H1 (cell line): Measurements from ENCODE around the gene GP1BB. TPM values are rescaled to one million over a fixed set of nuclear protein-coding genes. Genes with fewer than 3 reads are reported as not detected.

Experiments
- CTCF ChIA-PET: fragments of 300-600 bp; sonication (Branson Sonifier 250); formaldehyde crosslinking; loops from one replicate; lab custom pipeline; 2021; ENCODE audit not compliant: partially characterized antibody; lab: Charles Lee
- POLR2A ChIA-PET: fragments of 300-600 bp; sonication (Branson Sonifier 250); formaldehyde crosslinking; loops from one replicate; lab custom pipeline; 2021; ENCODE audit warnings: inconsistent platforms; ENCODE audit not compliant: partially characterized antibody; lab: Charles Lee
- DNase-seq, 2 experiments: peaks; one replicate each; pipeline versions ENCODE4 v3.0.0 to v3.0.0-alpha.2; 2010 to 2022; ENCODE audit warnings: low spot score in 2 of 2, low read depth in 1 of 2, mixed read lengths in 1 of 2
- FAIRE-seq: peaks from 2 replicates; lab custom pipeline; 2011; peaks lifted over from hg19 to GRCh38; lab: Jason Lieb, UNC
- H2AFZ ChIP-seq: 2 replicates; pipeline ENCODE4 v1.8.1; 2012; ENCODE audit warnings: low read length, inconsistent platforms
- H2AK5ac ChIP-seq: 2 replicates; pipeline ENCODE4 v1.6.1; 2013; ENCODE audit warnings: low read depth, low read length
- H2BK120ac ChIP-seq: replicated peaks from 2 replicates; pipeline ENCODE3; 2013; ENCODE audit warnings: low read depth, low read length, inconsistent platforms
- H2BK12ac ChIP-seq: 2 replicates; pipeline ENCODE4 v1.6.1; 2013; ENCODE audit warnings: low read depth, low read length
- H2BK15ac ChIP-seq: 2 replicates; pipeline ENCODE4 v1.6.1; 2013; ENCODE audit warnings: low read length
- H2BK20ac ChIP-seq: 2 replicates; pipeline ENCODE4 v1.6.1; 2013; ENCODE audit warnings: low read length
- H2BK5ac ChIP-seq: 2 replicates; pipeline ENCODE4 v1.6.1; 2013; ENCODE audit warnings: low read depth, low read length
- H3K14ac ChIP-seq: 2 replicates; pipeline ENCODE4 v1.6.1; 2013; ENCODE audit warnings: inconsistent platforms; ENCODE audit not compliant: insufficient read length
- H3K18ac ChIP-seq: 2 replicates; pipeline ENCODE4 v1.6.1; 2013; ENCODE audit warnings: low read length; ENCODE audit errors: extremely low read depth
- H3K23ac ChIP-seq: 2 replicates; pipeline ENCODE4 v1.6.1; 2013; ENCODE audit warnings: inconsistent platforms; ENCODE audit not compliant: insufficient read length
- H3K23me2 ChIP-seq: 2 replicates; pipeline ENCODE4 v1.6.1; 2013; ENCODE audit warnings: low read depth, low read length
- H3K27ac ChIP-seq: 2 replicates; pipeline ENCODE4 v1.6.1; 2011; ENCODE audit warnings: low read depth, low read length, inconsistent platforms
- H3K27me3 ChIP-seq, 4 experiments: replicated peaks in 1 of 4; 1 replicate in 1 of 4; 2 replicates in 3 of 4; pipeline versions ENCODE4 v1.6.1 to v1.8.1; 2011 to 2013; ENCODE audit warnings: low read length in 3 of 4, mild to moderate bottlenecking in 3 of 4, inconsistent platforms in 2 of 4, mixed read lengths in 2 of 4, moderate library complexity in 1 of 4; ENCODE audit not compliant: control insufficient read depth in 3 of 4, insufficient read depth in 3 of 4; ENCODE audit errors: extremely low read depth in 1 of 4
- H3K36me3 ChIP-seq, 4 experiments: 2 replicates each; pipeline versions ENCODE4 v1.6.1 to v1.8.1; 2011 to 2013; ENCODE audit warnings: mild to moderate bottlenecking in 4 of 4, low read length in 3 of 4, moderate library complexity in 2 of 4, control low read depth in 1 of 4, inconsistent platforms in 1 of 4; ENCODE audit not compliant: insufficient read depth in 4 of 4, control insufficient read depth in 2 of 4
- H3K4ac ChIP-seq: replicated peaks from 2 replicates; pipeline ENCODE3; 2013; ENCODE audit warnings: low read length, low read depth, mixed read lengths, inconsistent platforms; ENCODE audit not compliant: insufficient read length
- H3K4me1 ChIP-seq, 4 experiments: replicated peaks in 1 of 4; 1 replicate in 1 of 4; 2 replicates in 3 of 4; pipeline versions ENCODE4 v1.6.1 to v1.8.1; 2011 to 2013; ENCODE audit warnings: low read length in 3 of 4, inconsistent platforms in 2 of 4, mixed read lengths in 1 of 4; ENCODE audit not compliant: insufficient read depth in 4 of 4, control insufficient read depth in 3 of 4
- H3K4me2 ChIP-seq, 2 experiments: 2 replicates each; pipeline versions ENCODE4 v1.6.1 to v1.8.1; 2011 to 2013; ENCODE audit warnings: low read depth in 2 of 2, low read length in 2 of 2, control low read depth in 1 of 2, inconsistent platforms in 1 of 2, mild to moderate bottlenecking in 1 of 2; ENCODE audit not compliant: insufficient read depth in 1 of 2
- H3K4me3 ChIP-seq, 4 experiments: fragments of 200-600, 300-600 bp in 1 of 4; sonication (generic), shearing (Covaris generic), sonication (Bioruptor Twin) in 1 of 4; 2 replicates each; pipeline versions ENCODE4 v1.5.1 to v1.8.1; 2011 to 2016; ENCODE audit warnings: low read length in 4 of 4, low read depth in 3 of 4, control low read depth in 2 of 4, inconsistent platforms in 2 of 4, mild to moderate bottlenecking in 2 of 4, mixed read lengths in 1 of 4, moderate library complexity in 1 of 4; ENCODE audit not compliant: insufficient read depth in 2 of 4; ENCODE audit errors: extremely low read depth in 1 of 4
- H3K56ac ChIP-seq: replicated peaks from 2 replicates; pipeline ENCODE3; 2013; ENCODE audit warnings: low read depth, mild to moderate bottlenecking, mixed read lengths, low read length, inconsistent platforms; ENCODE audit not compliant: insufficient read length
- H3K79me1 ChIP-seq: 2 replicates; pipeline ENCODE4 v1.6.1; 2013; ENCODE audit warnings: low read depth, low read length, control low read depth
- H3K79me2 ChIP-seq, 2 experiments: 2 replicates each; pipeline versions ENCODE4 v1.6.1 to v1.8.1; 2012 to 2013; ENCODE audit warnings: low read length in 2 of 2, mild to moderate bottlenecking in 2 of 2, inconsistent platforms in 1 of 2; ENCODE audit not compliant: insufficient read depth in 2 of 2, control insufficient read depth in 1 of 2
- H3K9ac ChIP-seq, 4 experiments: replicated peaks in 1 of 4; 1 replicate in 1 of 4; 2 replicates in 3 of 4; pipeline versions ENCODE4 v1.6.1 to v1.8.1; 2011 to 2013; ENCODE audit warnings: low read depth in 3 of 4, low read length in 3 of 4, control low read depth in 2 of 4, mild to moderate bottlenecking in 2 of 4, moderate library complexity in 2 of 4, inconsistent platforms in 1 of 4; ENCODE audit errors: extremely low read depth in 1 of 4
- H3K9me3 ChIP-seq, 2 experiments: 2 replicates each; pipeline versions ENCODE4 v1.6.1 to v1.8.1; 2012 to 2013; ENCODE audit warnings: mild to moderate bottlenecking in 2 of 2, moderate library complexity in 2 of 2, control low read depth in 1 of 2, inconsistent platforms in 1 of 2, low read depth in 1 of 2, low read length in 1 of 2, mixed read lengths in 1 of 2; ENCODE audit not compliant: insufficient read depth in 2 of 2
- H4K20me1 ChIP-seq, 2 experiments: replicated peaks in 1 of 2; 2 replicates each; pipeline versions ENCODE3 to v1.8.1; 2011 to 2013; ENCODE audit warnings: inconsistent platforms in 2 of 2, low read length in 2 of 2, mild to moderate bottlenecking in 1 of 2; ENCODE audit not compliant: insufficient read depth in 2 of 2, control insufficient read depth in 1 of 2
- H4K5ac ChIP-seq: 2 replicates; pipeline ENCODE4 v1.6.1; 2013; ENCODE audit warnings: low read length, low read depth, mixed read lengths, inconsistent platforms; ENCODE audit not compliant: insufficient read length
- H4K8ac ChIP-seq: 2 replicates; pipeline ENCODE4 v1.8.0; 2013; ENCODE audit warnings: mild to moderate bottlenecking, moderate library complexity, low read length, inconsistent platforms; ENCODE audit not compliant: insufficient read depth; ENCODE audit errors: extremely low read depth
- H4K91ac ChIP-seq: replicated peaks from 2 replicates; pipeline ENCODE3; 2013; ENCODE audit warnings: low read length, mixed read lengths, inconsistent platforms; ENCODE audit not compliant: insufficient read length
- BACH1 ChIP-seq: IDR thresholded peaks from 2 replicates; pipeline ENCODE4 v1.6.1; 2012; ENCODE audit warnings: low read length, improper control_type of control experiment
- BCL11A ChIP-seq, 2 experiments: IDR thresholded peaks; one replicate each; pipeline ENCODE4 v1.6.1; 2011; ENCODE audit warnings: low read depth in 2 of 2, low read length in 2 of 2, mild to moderate bottlenecking in 2 of 2
- PHF8 ChIP-seq: fragments of 200-600 bp; sonication (generic); conservative IDR thresholded peaks from 2 replicates; pipeline ENCODE4 v1.7.1; 2012; ENCODE audit warnings: low read depth, mild to moderate bottlenecking, inconsistent platforms, low read length, moderate library complexity
- WGBS, 2 experiments: shearing (Covaris generic) in 1 of 2; methylation state at CpG; one replicate each; pipeline versions ENCODE4 v1.1.6 to v1.1.7; 2013 to 2015; ENCODE audit warnings: low lambda C conversion rate in 2 of 2, mixed read lengths in 2 of 2, inconsistent platforms in 1 of 2, low coverage in 1 of 2, missing lambda C conversion rate in 1 of 2; ENCODE audit not compliant: insufficient replicate concordance in 2 of 2, insufficient coverage in 1 of 2, insufficient read length in 1 of 2; ENCODE audit errors: extremely low coverage in 1 of 2, missing lambda C conversion rate in 1 of 2; 5-methylcytosine and 5-hydroxymethylcytosine counted together
- polyA plus RNA-seq, 7 experiments: library from polyadenylated mRNA; depleted of rRNA in 3 of 7; stranded (reverse) in 5 of 7; unstranded in 2 of 7; fragments of >200 nt in 5 of 7; fragments of 200-250 nt in 2 of 7; gene quantifications; 1 replicate in 5 of 7; 2 replicates in 1 of 7; 4 replicates in 1 of 7; pipeline versions ENCODE4 v1.2.1 to v1.2.3, GENCODE V29; 2011 to 2013; ENCODE audit warnings: missing spikeins in 2 of 7, mixed read lengths in 2 of 7
- total RNA-seq: library from RNA; stranded (reverse); fragmentation: NEBNext Ultra II Directional; extraction: Animal tissue kit (Norgen Biotek cat#: 25700); gene quantifications from 2 replicates; pipeline ENCODE4 v1.2.1, GENCODE V29; 2021

GP1BB gene
- total and polyA plus RNA-seq, 2 of the 8 experiments (the other 6 are each of a cell fraction or from before 2014, with no cell fraction given): 0.36 TPM; not detected in 1

GRCh38 chr22:19734837-19735382 is 11.6 kb downstream of the GP1BB start:
- Histone ChIP-seq H4K5ac (no peak overlapping the region), H2BK20ac (no peak overlapping the region), H3K27me3 (peaks cover 0 to 5% (median 1%) of the 10 kb centered on the region in 4 experiments; a peak in 3 of 7 replicates), H2AFZ (no peak overlapping the region), H4K20me1 (peaks cover 0 to 6% of the 10 kb centered on the region in 2 experiments), H3K4me2 (no peak overlapping the region), H3K27ac (no peak overlapping the region), H3K4ac (no peak overlapping the region), H2BK5ac (no peak overlapping the region), H3K9me3 (no peaks in the 10 kb centered on the region), H3K23me2 (no peaks in the 10 kb centered on the region), H2BK12ac (no peak overlapping the region), H2BK15ac (no peak overlapping the region), H3K4me1 (peaks cover 0 to 17% (median 7%) of the 10 kb centered on the region in 4 experiments; a peak in 5 of 7 replicates), H3K23ac (no peak overlapping the region), H2AK5ac (0 out of 2 replicates have a peak overlapping the region, but pooled peaks have one; percentile 39), H3K18ac (no peak overlapping the region), H3K36me3 (no peaks in the 10 kb centered on the region), H4K8ac (no peak overlapping the region), H3K14ac (no peak overlapping the region), H3K79me2 (no peaks in the 10 kb centered on the region), H4K91ac (no peak overlapping the region), H3K79me1 (no peaks in the 10 kb centered on the region), H2BK120ac (no peak overlapping the region), H3K4me3 (no peak overlapping the region), H3K56ac (no peak overlapping the region), H3K9ac (no peak overlapping the region)
- ChIA-PET CTCF (interaction anchor here (1.0 to 7.0 kb wide), 3 partner anchors 19 to 180 kb away, joined by 3 to 145 read pairs (median 3); no protein-coding TSS in a partner anchor), POLR2A (no interaction called here)
- FAIRE-seq (no peak), DNase-seq (no peak)
- 88% methylated on average over 5 of the region's 5 CpGs; no CpG with 5 or more reads in 1 of the 2 experiments for WGBS, 2 experiments
- no peak for TF ChIP-seq BCL11A (IDR thresholded peaks at IDR 0.05; ENCODE audit: low read depth in 2 of 2, low read length in 2 of 2)
- no peak for TF ChIP-seq BACH1
- TF ChIP-seq PHF8: no peak
